Prostate gland (tissue), 2 donors: ENCODE results near the gene ACCS. TPM values are rescaled to one million over a fixed set of nuclear protein-coding genes. Genes with fewer than 3 reads are reported as not detected.

Experiments
- DNase-seq: peaks from one replicate; pipeline ENCODE4 v3.0.0-alpha.2; 2019; ENCODE audit warnings: low spot score
- H3K27ac ChIP-seq, 2 donors: fragments of 200-600 bp; sonication (generic); 2 replicates each; pipeline ENCODE4 v1.5.1; 2017 to 2019
- H3K27me3 ChIP-seq: fragments of 200-600 bp; sonication (generic); replicated peaks from 2 replicates; pipeline ENCODE4 v1.5.1; 2019; ENCODE audit not compliant: insufficient read depth
- H3K36me3 ChIP-seq, 2 donors: fragments of 200-600 bp; sonication (generic); 1 replicate in 1 of 2; 2 replicates in 1 of 2; pipeline versions ENCODE4 v1.5.1 to v1.8.1; 2017 to 2019
- H3K4me1 ChIP-seq: fragments of 200-600 bp; sonication (generic); replicated peaks from 2 replicates; pipeline ENCODE4 v1.5.1; 2019
- H3K4me3 ChIP-seq, 2 donors: fragments of 200-600 bp; sonication (generic); 2 replicates each; pipeline ENCODE4 v1.5.1; 2017 to 2019
- H3K9me3 ChIP-seq: fragments of 200-600 bp; sonication (generic); 2 replicates; pipeline ENCODE4 v1.5.1; 2017
- CTCF ChIP-seq, 4 experiments: fragments of 200-600 bp in 2 of 4; fragments of 450-650 bp in 2 of 4; sonication (generic) in 2 of 4; IDR thresholded peaks; 1 replicate in 3 of 4; 2 replicates in 1 of 4; pipeline ENCODE4 v1.5.1; 2016 to 2019; ENCODE audit warnings: antibody characterized with exemption in 4 of 4, mild to moderate bottlenecking in 2 of 4, moderate library complexity in 2 of 4
- POLR2A ChIP-seq: fragments of 450-650 bp; IDR thresholded peaks from one replicate; pipeline ENCODE4 v1.6.1; 2016; ENCODE audit warnings: antibody characterized with exemption, mild to moderate bottlenecking
- POLR2AphosphoS5 ChIP-seq: sonication (generic); formaldehyde crosslinking; IDR thresholded peaks from one replicate; pipeline ENCODE4 v1.6.1; 2017; ENCODE audit warnings: antibody characterized with exemption
- WGBS: methylation state at CpG from one replicate; pipeline ENCODE4 v1.1.5; 2018; 5-methylcytosine and 5-hydroxymethylcytosine counted together
- intact Hi-C: fragments of 100-400 bp; cut with DNase I; formaldehyde crosslinking; loops from one replicate; pipeline ENCODE4 v1.14.2; 2022
- total RNA-seq, 2 donors: library from RNA; depleted of rRNA; stranded (reverse); fragments of >200 nt; gene quantifications; one replicate each; pipeline ENCODE4 v1.1.0, GENCODE V29; 2016

The ACCS gene
- total RNA-seq, 2 donors from 2014 or later = 18.2 to 31.8 TPM

GRCh38 chr11:44065161-44065661 lies 859 bp upstream of the ACCS start:
- H3K4me3 ChIP-seq = no peak overlapping the region

GRCh38 chr11:44066732-44067141 lies 667 bp downstream of the ACCS start:
- Histone ChIP-seq H3K9me3 (no peaks in the 10 kb centered on the region), H3K4me3 (peak overlapping the region; percentile 45 to 63), H3K36me3 (no peaks in the 10 kb centered on the region), H3K27ac (peak overlapping the region; percentile 74 to 91), H3K27me3 (no peaks in the 10 kb centered on the region), H3K4me1 (no peaks in the 10 kb centered on the region)
- intact Hi-C loops = no loop called here
- DNase-seq = peak; percentile 9
- 23% methylated on average over 10 of the region's 10 CpGs for WGBS
- TF ChIP-seq POLR2AphosphoS5 (no peak), CTCF (IDR thresholded peaks at IDR 0.05) (no peak), POLR2A (no peak)

More at GRCh38 chr11:44065161-44065661, 859 bp upstream of the ACCS start:
- DNase-seq = no peak
- no peaks in the 10 kb centered on the region for H3K4me1 ChIP-seq
- no peaks in the 10 kb centered on the region for H3K36me3 ChIP-seq
- intact Hi-C loops = no loop called here
- TF ChIP-seq POLR2A = no peak
- TF ChIP-seq POLR2AphosphoS5 = no peak
- TF ChIP-seq CTCF (IDR thresholded peaks at IDR 0.05) = no peak
- peak overlapping the region; percentile 74 to 91 for H3K27ac ChIP-seq
- no peaks in the 10 kb centered on the region for H3K9me3 ChIP-seq
- H3K27me3 ChIP-seq = no peaks in the 10 kb centered on the region
- WGBS = 61% methylated on average over 4 of the region's 4 CpGs

GRCh38 chr11:44067266-44067665 lies 1.2 kb downstream of the ACCS start:
- Histone ChIP-seq H3K27ac (no peak overlapping the region), H3K4me1 (no peaks in the 10 kb centered on the region), H3K9me3 (no peaks in the 10 kb centered on the region), H3K27me3 (no peaks in the 10 kb centered on the region), H3K36me3 (no peaks in the 10 kb centered on the region), H3K4me3 (peak overlapping the region in 1 of 2 donors; percentile 45)
- 73% methylated on average over 5 of the region's 5 CpGs for WGBS
- TF ChIP-seq POLR2AphosphoS5 (no peak), CTCF (IDR thresholded peaks at IDR 0.05) (no peak), POLR2A (no peak)
- DNase-seq = no peak
- intact Hi-C loops = no loop called here

GRCh38 chr11:44068180-44068579 lies 2.1 kb downstream of the ACCS start:
- Histone ChIP-seq H3K4me1 (no peaks in the 10 kb centered on the region), H3K36me3 (no peaks in the 10 kb centered on the region), H3K27me3 (no peaks in the 10 kb centered on the region), H3K27ac (no peak overlapping the region), H3K4me3 (no peak overlapping the region), H3K9me3 (no peaks in the 10 kb centered on the region)
- intact Hi-C loops = no loop called here
- TF ChIP-seq POLR2A = no peak
- TF ChIP-seq CTCF (IDR thresholded peaks at IDR 0.05) = no peak
- no peak for TF ChIP-seq POLR2AphosphoS5
- DNase-seq = no peak
- WGBS = 98% methylated on average over 2 of the region's 2 CpGs

- 79% methylated on average over 3 of the region's 3 CpGs for WGBS
- peaks cover 4 to 5% of the 10 kb centered on the region in 2 donors for H3K36me3 ChIP-seq
Observed at GRCh38 chr11:44071157-44071556, 5.1 kb downstream of the ACCS start.

More at GRCh38 chr11:44071157-44071556, 5.1 kb downstream of the ACCS start:
- DNase-seq = no peak
- Histone ChIP-seq H3K9me3 (no peaks in the 10 kb centered on the region), H3K27me3 (no peaks in the 10 kb centered on the region), H3K27ac (no peak overlapping the region), H3K4me3 (no peak overlapping the region), H3K4me1 (no peaks in the 10 kb centered on the region)
- intact Hi-C loops = no loop called here
- no peak for TF ChIP-seq CTCF (IDR thresholded peaks at IDR 0.05)
- TF ChIP-seq POLR2A = no peak
- TF ChIP-seq POLR2AphosphoS5 = no peak
